ENCODE data around the gene GRIN2B. TPM values are rescaled to one million over a fixed set of nuclear protein-coding genes. Genes with fewer than 3 reads are reported as not detected.
A peak's percentile ranks its signal among the peaks of the same experiment; 100 is the strongest.

The GRIN2B gene
- polyA plus RNA-seq, 4 donors: 0.84 to 1.3 (median 1.1) TPM

DNA sequence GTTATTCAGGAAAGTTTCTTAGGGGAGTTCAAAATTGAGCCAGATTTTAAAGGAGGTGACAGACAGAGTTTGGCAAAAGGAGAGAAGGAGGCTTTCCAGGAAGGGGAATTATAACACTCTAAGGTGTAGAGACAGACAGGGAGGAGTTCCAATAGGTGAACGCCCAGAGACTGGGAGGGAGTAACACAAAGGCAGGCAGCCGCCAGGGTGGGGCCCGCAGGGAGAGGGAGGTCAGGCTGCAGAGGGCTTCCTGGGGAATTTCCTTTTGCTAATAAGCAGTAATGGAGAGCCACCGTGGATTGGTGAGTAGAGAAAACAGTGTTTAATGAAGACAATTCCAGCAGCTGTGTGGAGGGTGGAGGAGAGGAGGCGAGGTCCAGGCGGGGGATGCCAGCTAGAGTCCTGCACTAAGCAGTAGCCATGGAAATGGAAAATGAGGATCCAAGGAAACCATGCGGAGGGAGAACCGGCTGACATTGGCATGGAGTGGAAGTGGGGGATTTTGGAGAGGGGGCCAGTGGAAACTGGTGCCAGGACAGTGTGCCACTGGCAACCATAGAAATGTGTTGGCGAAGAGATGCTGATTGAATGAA lies 22.2 kb downstream of the GRIN2B start:
- no peak for DNase-seq (ENCODE audit: low read depth in 4 of 4, low spot score in 3 of 4)

DNA sequence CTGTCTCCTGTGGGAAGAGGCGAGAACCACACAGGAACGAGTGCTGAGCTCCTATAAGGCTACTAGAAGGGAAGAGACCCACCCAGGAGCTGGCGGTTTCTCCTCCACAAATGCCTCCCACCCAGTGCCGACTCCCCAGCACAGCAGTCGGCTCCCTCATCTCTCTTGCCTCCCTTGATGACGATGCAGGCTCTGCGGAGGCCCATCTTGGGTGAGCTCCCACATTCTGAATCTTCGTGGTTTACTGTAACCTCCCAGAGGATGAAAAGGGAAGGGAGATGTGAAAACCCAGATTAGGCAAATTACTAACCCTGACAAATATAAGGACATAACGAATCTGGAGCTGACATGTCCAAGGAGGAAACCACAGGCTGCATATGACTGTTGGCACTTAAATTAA lies 23.8 kb downstream of the GRIN2B start:
- no peak for DNase-seq (ENCODE audit: low read depth in 4 of 4, low spot score in 3 of 4)

GRCh38 chr12:13956060-13956590 lies 25.3 kb downstream of the GRIN2B start:
- DNase-seq (ENCODE audit: low read depth in 4 of 4, low spot score in 3 of 4): no peak

DNA sequence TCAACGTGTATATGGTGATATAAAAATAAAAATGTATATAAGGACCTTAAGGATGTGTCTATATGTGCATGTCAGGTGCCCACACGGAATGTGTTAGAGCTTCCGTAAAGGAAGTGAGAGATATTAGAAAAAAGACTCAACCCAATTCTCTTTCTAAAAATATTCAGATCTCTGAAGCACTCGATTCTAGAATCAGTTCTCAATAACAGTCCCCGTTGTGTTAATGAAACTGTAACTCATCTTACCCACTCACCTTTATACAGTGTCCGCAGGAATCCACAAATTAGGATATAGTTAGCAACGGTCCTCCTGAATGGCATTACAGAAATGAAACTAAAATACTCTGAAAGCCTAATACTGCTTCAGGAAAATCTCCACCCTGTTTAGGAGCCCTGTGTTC lies 29.3 kb downstream of the GRIN2B start:
- no peak for DNase-seq (ENCODE audit: low read depth in 4 of 4, low spot score in 3 of 4)

GRCh38 chr12:13950502-13950901 lies 30.9 kb downstream of the GRIN2B start:
- DNase-seq (ENCODE audit: low read depth in 4 of 4, low spot score in 3 of 4): no peak

DNA sequence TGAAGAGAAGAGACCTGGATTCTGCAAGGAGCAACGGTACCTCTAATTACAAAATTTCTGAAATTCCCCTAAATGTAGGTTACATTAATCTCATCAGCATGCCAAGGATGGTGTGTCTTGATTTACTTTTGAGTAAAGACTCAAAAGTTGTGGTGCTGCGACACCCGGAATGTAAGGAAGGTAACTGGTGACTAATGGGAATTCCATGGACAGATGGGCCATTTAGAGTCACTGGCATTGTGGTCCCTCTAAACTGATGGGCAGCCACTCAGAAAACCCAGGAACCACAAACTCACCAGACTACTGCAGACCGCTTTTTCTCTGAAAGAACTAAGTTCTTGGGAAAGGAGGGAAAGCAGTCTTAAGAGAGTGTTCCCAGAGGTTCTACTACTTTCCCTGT lies 32.8 kb downstream of the GRIN2B start:
- no peak for DNase-seq (ENCODE audit: low read depth in 4 of 4, low spot score in 3 of 4)

DNA sequence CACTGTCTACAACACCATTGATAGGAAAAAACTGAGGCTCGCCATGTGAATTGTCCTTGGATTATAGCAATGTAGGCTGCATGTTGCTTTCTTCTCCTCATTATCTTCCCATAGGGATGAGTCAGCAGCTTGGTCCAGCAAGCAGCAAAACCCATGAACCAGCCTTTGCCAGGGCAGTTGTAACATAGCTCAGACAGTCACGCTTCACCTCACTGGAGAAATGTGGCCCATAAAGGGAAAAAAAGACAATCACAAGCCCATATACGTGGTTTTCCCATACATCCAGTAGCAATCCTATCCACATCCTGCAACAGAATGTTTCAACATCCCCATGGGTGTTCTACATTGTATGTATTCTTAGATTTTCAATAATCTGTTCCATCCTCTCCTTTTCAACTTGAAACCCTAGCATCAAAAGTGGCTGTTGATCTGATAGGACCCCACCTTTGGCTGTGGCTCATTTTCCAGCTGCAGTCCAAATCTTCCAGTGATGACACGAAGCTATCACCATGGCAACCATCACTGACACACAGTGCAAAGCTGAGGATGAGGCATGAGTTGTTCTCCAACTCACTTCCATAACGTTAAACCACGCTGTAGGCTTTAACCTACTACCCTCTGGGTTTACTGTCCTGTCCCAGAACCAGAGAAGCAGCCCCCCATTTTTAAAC lies 34.0 kb downstream of the GRIN2B start:
- DNase-seq (ENCODE audit: low read depth in 4 of 4, low spot score in 3 of 4): peak in 1 of 4 donors; percentile 39

- DNase-seq (ENCODE audit: low read depth in 4 of 4, low spot score in 3 of 4): no peak
Observed at GRCh38 chr12:13945641-13946040, 35.8 kb downstream of the GRIN2B start.

GRCh38 chr12:13945236-13945635 lies 36.2 kb downstream of the GRIN2B start:
- no peak for DNase-seq (ENCODE audit: low read depth in 4 of 4, low spot score in 3 of 4)

GRCh38 chr12:13942826-13943225 lies 38.6 kb downstream of the GRIN2B start:
- DNase-seq (ENCODE audit: low read depth in 4 of 4, low spot score in 3 of 4): no peak

DNA sequence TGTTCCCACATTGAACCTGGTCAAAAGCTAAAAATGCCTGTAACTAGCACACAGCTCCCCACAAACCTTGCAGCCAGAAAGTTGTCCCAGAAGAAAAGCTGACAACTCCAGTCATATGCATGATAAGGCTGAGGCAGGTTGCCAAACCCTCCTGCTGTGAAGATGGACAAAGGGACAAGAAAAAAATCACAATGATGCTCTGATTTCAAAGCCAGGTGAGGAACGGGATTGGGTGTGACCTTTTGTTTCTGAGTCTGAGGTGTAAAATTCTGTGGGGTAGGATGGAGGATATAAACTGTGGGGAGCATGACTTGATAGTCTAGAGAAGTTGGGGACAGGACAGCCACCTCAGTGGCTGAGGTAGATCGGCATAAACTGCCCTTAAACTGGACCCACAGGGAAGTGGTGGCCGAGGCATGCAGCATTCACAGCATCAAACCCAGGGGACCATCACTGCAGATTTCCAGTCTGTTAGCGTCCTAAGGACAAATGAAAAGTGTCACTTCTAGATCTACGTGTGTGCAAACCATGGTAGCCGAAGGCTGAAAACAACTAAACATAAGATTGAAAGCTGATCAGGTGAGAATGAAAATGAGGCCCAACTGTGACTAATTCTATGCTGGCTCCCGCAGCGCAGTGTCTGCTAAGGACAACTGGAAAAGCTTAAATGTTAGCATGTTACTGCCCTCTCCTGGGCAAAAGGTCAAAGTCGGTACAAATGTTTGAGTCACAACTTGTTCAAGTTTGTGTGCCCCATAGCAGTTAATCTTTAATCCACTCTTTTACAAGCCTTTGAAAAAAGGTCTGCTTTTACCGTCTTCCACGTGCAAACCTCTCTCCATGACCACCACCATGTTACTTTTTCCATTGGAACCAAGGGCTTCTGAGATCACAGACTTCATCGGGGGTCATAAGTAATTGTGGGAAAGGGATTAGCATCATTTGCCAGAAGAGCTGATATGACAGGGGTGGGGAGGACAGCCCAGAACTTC lies 39.8 kb downstream of the GRIN2B start:
- peak in 3 of 4 donors; percentile 68 to 76 (median 70) for DNase-seq (ENCODE audit: low read depth in 4 of 4, low spot score in 3 of 4)

GRCh38 chr12:13940335-13940865 lies 41.0 kb downstream of the GRIN2B start:
- DNase-seq (ENCODE audit: low read depth in 4 of 4, low spot score in 3 of 4): peak in 1 of 4 donors; percentile 24

GRCh38 chr12:13937735-13938134 lies 43.7 kb downstream of the GRIN2B start:
- no peak for DNase-seq (ENCODE audit: low read depth in 4 of 4, low spot score in 3 of 4)

GRCh38 chr12:13935169-13935568 lies 46.2 kb downstream of the GRIN2B start:
- no peak for DNase-seq (ENCODE audit: low read depth in 4 of 4, low spot score in 3 of 4)
